GM08714 (cell line): ENCODE measurements around the gene AFF3.
"Not testable (repeated sequence)": the region's sequence is repeated elsewhere in the genome, so short reads cannot be mapped to it uniquely, and the experiment has no call there.

Experiments
- H3K4me3 ChIP-seq: fragments of 200-500 bp; sonication (Bioruptor generic); 2 replicates; pipeline ENCODE4 v1.5.1; 2014; ENCODE audit warnings: mild to moderate bottlenecking, low read length, inconsistent platforms
- ZNF274 ChIP-seq: IDR thresholded peaks from 2 replicates; pipeline ENCODE4 v1.6.1; 2012; ENCODE audit warnings: mild to moderate bottlenecking, low read depth, low read length

The AFF3 gene

GRCh38 chr2:99537910-99538485 lies 604.4 kb downstream of the AFF3 start:
- TF ChIP-seq ZNF274 = no peak

GRCh38 chr2:99524056-99524455 lies 618.3 kb downstream of the AFF3 start:
- TF ChIP-seq ZNF274 = no peak
- H3K4me3 ChIP-seq = no peak overlapping the region

More at GRCh38 chr2:99537910-99538485, 604.4 kb downstream of the AFF3 start:
- H3K4me3 ChIP-seq = no peak overlapping the region

- H3K4me3 ChIP-seq = no peak overlapping the region
- TF ChIP-seq ZNF274 = no peak
These were observed 620.2 kb downstream of the AFF3 start for GRCh38 chr2:99522157-99522556.

GRCh38 chr2:99520813-99521212 lies 621.6 kb downstream of the AFF3 start:
- H3K4me3 ChIP-seq = no peak overlapping the region
- TF ChIP-seq ZNF274 = no peak

GRCh38 chr2:99520195-99520594 lies 622.2 kb downstream of the AFF3 start:
- no peak overlapping the region for H3K4me3 ChIP-seq
- TF ChIP-seq ZNF274 = no peak

- no peak for TF ChIP-seq ZNF274
- H3K4me3 ChIP-seq = no peak overlapping the region
These were observed 628.0 kb downstream of the AFF3 start for GRCh38 chr2:99514357-99514756.

GRCh38 chr2:99512181-99512591 lies 630.2 kb downstream of the AFF3 start:
- TF ChIP-seq ZNF274 = no peak
- no peak overlapping the region for H3K4me3 ChIP-seq

- no peak for TF ChIP-seq ZNF274
- H3K4me3 ChIP-seq = no peak overlapping the region
These were observed 633.0 kb downstream of the AFF3 start for GRCh38 chr2:99509387-99509786.

GRCh38 chr2:99507937-99508818 lies 634.2 kb downstream of the AFF3 start:
- H3K4me3 ChIP-seq = no peak overlapping the region
- no peak for TF ChIP-seq ZNF274

- H3K4me3 ChIP-seq = no peak overlapping the region
These were observed 637.4 kb downstream of the AFF3 start for GRCh38 chr2:99504844-99505584.

GRCh38 chr2:99503662-99504416 lies 638.6 kb downstream of the AFF3 start:
- H3K4me3 ChIP-seq = not testable (repeated sequence)

More at GRCh38 chr2:99504844-99505584, 637.4 kb downstream of the AFF3 start:
- no peak for TF ChIP-seq ZNF274

GRCh38 chr2:99496021-99496420 lies 646.4 kb downstream of the AFF3 start:
- H3K4me3 ChIP-seq = no peak overlapping the region
- no peak for TF ChIP-seq ZNF274
